Smooth muscle cell (in vitro differentiated cells): Measurements from ENCODE around the gene ELMO1. TPM values are rescaled to one million over a fixed set of nuclear protein-coding genes. Genes with fewer than 3 reads are reported as not detected.

Experiments
- DNase-seq: peaks from one replicate; lab custom pipeline; 2025; ENCODE audit not compliant: unreplicated experiment; lab: John Stamatoyannopoulos, UW
- H2AFZ ChIP-seq: fragments of 200-600 bp; sonication (generic); 2 replicates; pipeline ENCODE4 v1.6.0; 2016; ENCODE audit warnings: antibody characterized with exemption, low read depth, mild to moderate bottlenecking
- H3F3A ChIP-seq: fragments of 200-600 bp; sonication (generic); 2 replicates; pipeline ENCODE4 v1.6.0; 2017; ENCODE audit warnings: antibody characterized with exemption, low read depth
- H3K27ac ChIP-seq: fragments of 200-600 bp; sonication (generic); 2 replicates; pipeline ENCODE4 v1.5.1; 2016; ENCODE audit warnings: low read depth, mild to moderate bottlenecking
- H3K27me3 ChIP-seq: fragments of 200-600 bp; sonication (generic); 2 replicates; pipeline ENCODE4 v1.6.1; 2016; ENCODE audit warnings: low read depth, mild to moderate bottlenecking
- H3K36me3 ChIP-seq: fragments of 200-600 bp; sonication (generic); 2 replicates; pipeline ENCODE4 v1.5.1; 2016; ENCODE audit warnings: low read depth
- H3K4me1 ChIP-seq: fragments of 200-600 bp; sonication (generic); 2 replicates; pipeline ENCODE4 v1.5.1; 2016; ENCODE audit warnings: low read depth
- H3K4me2 ChIP-seq: fragments of 200-600 bp; sonication (generic); 2 replicates; pipeline ENCODE4 v1.6.0; 2016; ENCODE audit warnings: mild to moderate bottlenecking
- H3K4me3 ChIP-seq: fragments of 200-600 bp; sonication (generic); 2 replicates; pipeline ENCODE4 v1.5.1; 2016; ENCODE audit warnings: mild to moderate bottlenecking
- H3K79me2 ChIP-seq: fragments of 200-600 bp; sonication (generic); 2 replicates; pipeline ENCODE4 v1.6.0; 2016; ENCODE audit warnings: low read depth, mild to moderate bottlenecking
- H3K9ac ChIP-seq: fragments of 200-600 bp; sonication (generic); 2 replicates; pipeline ENCODE4 v1.6.0; 2016; ENCODE audit warnings: low read depth
- H3K9me3 ChIP-seq: fragments of 200-600 bp; sonication (generic); replicated peaks from 2 replicates; pipeline ENCODE4 v1.5.1; 2016; ENCODE audit warnings: low read depth
- H4K20me1 ChIP-seq: fragments of 200-600 bp; sonication (generic); 2 replicates; pipeline ENCODE4 v1.6.0; 2016; ENCODE audit warnings: low read depth
- WGBS: methylation state at CpG from one replicate; pipeline ENCODE4 v1.1.7; 2016; ENCODE audit warnings: low lambda C conversion rate; 5-methylcytosine and 5-hydroxymethylcytosine counted together
- polyA plus RNA-seq: library from polyadenylated mRNA; unstranded; fragments of >200 nt; fragmentation: Nextera tagmentation; extraction: Ambion mirVana; gene quantifications from 2 replicates; pipeline ENCODE4 v1.2.1, GENCODE V29; 2016
- total RNA-seq: library from RNA; depleted of rRNA; stranded (reverse); fragments of >200 nt; gene quantifications from 2 replicates; pipeline ENCODE4 v1.2.3, GENCODE V29; 2014
- TF ChIP-seq, protein P1 (sequence below): fragments of 200-600 bp; sonication (generic); IDR thresholded peaks from 2 replicates; pipeline ENCODE4 v1.5.1; 2017; ENCODE audit warnings: borderline replicate concordance, mild to moderate bottlenecking, antibody characterized with exemption; ENCODE audit not compliant: insufficient read depth, poor library complexity, severe bottlenecking

The ELMO1 gene
- total and polyA plus RNA-seq, 2 experiments from 2014 or later = 8.2 to 36.0 TPM

DNA sequence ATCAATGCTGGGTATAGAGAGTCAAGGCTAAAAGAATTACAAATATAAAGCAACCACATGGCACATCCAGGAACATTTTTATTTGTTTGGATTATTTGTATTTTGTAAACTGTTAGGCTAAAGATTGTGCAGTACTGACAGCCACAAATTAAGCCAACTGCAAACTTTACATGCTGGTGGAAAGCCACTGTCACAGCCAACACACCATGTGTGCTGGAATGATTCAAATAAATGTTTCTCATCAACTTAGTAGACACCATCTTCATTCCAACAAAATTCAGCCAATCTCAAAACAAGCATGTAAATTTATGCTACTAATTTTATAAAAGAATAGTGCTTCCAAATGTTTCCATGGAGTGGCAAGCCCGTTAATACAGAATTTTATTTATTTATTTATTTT, 211.8 kb downstream of the ELMO1 start:
- no peaks in the 10 kb centered on the region for H3K4me1 ChIP-seq
- no peaks in the 10 kb centered on the region for H3K9me3 ChIP-seq
- no peaks in the 10 kb centered on the region for H3K79me2 ChIP-seq
- TF ChIP-seq, protein P1, sequence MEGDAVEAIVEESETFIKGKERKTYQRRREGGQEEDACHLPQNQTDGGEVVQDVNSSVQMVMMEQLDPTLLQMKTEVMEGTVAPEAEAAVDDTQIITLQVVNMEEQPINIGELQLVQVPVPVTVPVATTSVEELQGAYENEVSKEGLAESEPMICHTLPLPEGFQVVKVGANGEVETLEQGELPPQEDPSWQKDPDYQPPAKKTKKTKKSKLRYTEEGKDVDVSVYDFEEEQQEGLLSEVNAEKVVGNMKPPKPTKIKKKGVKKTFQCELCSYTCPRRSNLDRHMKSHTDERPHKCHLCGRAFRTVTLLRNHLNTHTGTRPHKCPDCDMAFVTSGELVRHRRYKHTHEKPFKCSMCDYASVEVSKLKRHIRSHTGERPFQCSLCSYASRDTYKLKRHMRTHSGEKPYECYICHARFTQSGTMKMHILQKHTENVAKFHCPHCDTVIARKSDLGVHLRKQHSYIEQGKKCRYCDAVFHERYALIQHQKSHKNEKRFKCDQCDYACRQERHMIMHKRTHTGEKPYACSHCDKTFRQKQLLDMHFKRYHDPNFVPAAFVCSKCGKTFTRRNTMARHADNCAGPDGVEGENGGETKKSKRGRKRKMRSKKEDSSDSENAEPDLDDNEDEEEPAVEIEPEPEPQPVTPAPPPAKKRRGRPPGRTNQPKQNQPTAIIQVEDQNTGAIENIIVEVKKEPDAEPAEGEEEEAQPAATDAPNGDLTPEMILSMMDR = no peak
- no peaks in the 10 kb centered on the region for H3K36me3 ChIP-seq
- no peaks in the 10 kb centered on the region for H3F3A ChIP-seq
- no peaks in the 10 kb centered on the region for H4K20me1 ChIP-seq
- H3K9ac ChIP-seq = no peak overlapping the region
- no peak overlapping the region for H3K27ac ChIP-seq
- H2AFZ ChIP-seq = no peak overlapping the region
- H3K27me3 ChIP-seq = no peaks in the 10 kb centered on the region
- no peak overlapping the region for H3K4me3 ChIP-seq
- DNase-seq = no peak
- WGBS = 96% methylated on average over 1 of the region's 1 CpG
- H3K4me2 ChIP-seq = no peak overlapping the region

DNA sequence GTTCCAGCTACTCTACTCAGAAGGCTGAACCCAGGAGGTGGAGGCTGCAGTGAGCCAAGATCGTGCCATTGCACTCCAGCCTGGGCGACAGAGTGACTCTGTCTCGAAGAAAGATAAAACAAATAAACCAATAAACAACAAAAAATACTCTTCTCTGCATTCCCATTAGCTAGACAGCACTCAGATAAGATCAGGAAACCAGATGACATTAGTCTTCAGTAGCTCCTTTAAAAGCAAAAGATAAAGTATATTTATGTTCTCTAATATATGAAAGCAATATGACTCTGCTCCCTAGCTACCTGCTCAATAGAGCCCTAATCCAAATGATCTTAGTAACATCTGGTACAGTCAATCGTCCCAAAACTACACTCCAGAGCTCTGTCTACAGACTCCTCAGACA, 212.9 kb downstream of the ELMO1 start:
- Histone ChIP-seq H3K27me3 (no peaks in the 10 kb centered on the region), H2AFZ (no peak overlapping the region)
- WGBS = 74% methylated on average over 4 of the region's 4 CpGs

DNA sequence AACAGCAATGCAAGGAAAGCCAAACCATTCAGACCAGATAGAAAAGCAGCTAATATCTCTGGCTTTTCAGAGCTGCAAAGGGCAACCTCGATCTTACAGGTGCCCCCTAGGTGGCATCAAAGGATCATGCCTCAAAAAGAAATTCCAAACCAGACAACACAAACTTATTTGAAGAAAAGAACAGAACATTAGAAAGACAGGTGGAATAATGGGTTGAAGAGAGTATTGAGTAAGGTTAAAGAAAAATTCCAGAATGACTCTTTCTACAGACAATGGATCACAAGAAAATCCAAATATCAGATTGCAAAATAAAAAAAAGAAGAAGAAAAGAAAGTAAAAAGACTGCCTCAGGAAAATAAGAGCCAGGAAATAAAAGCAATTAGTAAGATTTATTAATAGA, 213.7 kb downstream of the ELMO1 start:
- H3K27me3 ChIP-seq = no peaks in the 10 kb centered on the region
- no peaks in the 10 kb centered on the region for H3K4me1 ChIP-seq
- no peaks in the 10 kb centered on the region for H3K79me2 ChIP-seq
- H3K9me3 ChIP-seq = no peaks in the 10 kb centered on the region
- no peak overlapping the region for H3K4me3 ChIP-seq
- no peak overlapping the region for H2AFZ ChIP-seq
- WGBS = 30% methylated on average over 1 of the region's 1 CpG
- TF ChIP-seq, protein P1 = peak; percentile 66
- no peaks in the 10 kb centered on the region for H3F3A ChIP-seq
- H3K27ac ChIP-seq = no peak overlapping the region
- H3K9ac ChIP-seq = no peak overlapping the region
- H4K20me1 ChIP-seq = no peaks in the 10 kb centered on the region
- H3K36me3 ChIP-seq = no peaks in the 10 kb centered on the region
- no peak for DNase-seq
- no peak overlapping the region for H3K4me2 ChIP-seq

More for the DNA sequence above, 212.9 kb downstream of the ELMO1 start:
- DNase-seq = no peak
- H3F3A ChIP-seq = no peaks in the 10 kb centered on the region
- no peaks in the 10 kb centered on the region for H3K4me1 ChIP-seq
- H3K36me3 ChIP-seq = no peaks in the 10 kb centered on the region
- no peaks in the 10 kb centered on the region for H3K9me3 ChIP-seq
- H3K27ac ChIP-seq = no peak overlapping the region
- no peaks in the 10 kb centered on the region for H4K20me1 ChIP-seq
- TF ChIP-seq, protein P1 = no peak
- no peak overlapping the region for H3K4me2 ChIP-seq
- H3K4me3 ChIP-seq = no peak overlapping the region
- H3K9ac ChIP-seq = no peak overlapping the region
- no peaks in the 10 kb centered on the region for H3K79me2 ChIP-seq

DNA sequence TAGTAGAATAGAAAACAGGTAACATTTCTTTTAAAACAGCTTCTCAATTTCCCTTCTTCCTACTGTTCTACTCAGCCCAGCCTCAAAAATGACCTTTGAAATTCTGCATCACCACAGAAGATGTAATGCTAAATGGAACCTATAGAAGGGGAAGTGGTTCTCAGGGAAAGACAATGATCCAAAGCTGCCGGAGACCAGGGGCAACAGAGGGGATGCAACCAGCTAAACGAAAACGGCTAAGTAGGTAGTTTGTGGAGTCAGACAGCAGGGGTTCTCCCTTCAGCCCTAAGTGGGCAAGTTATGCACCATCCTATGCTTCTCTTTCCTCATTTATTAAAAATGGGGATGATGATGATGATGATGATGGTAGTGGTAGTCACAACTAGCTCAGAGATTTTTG, 214.3 kb downstream of the ELMO1 start:
- WGBS = 78% methylated on average over 3 of the region's 3 CpGs
- H3K4me2 ChIP-seq = no peak overlapping the region
- H3F3A ChIP-seq = no peaks in the 10 kb centered on the region
- DNase-seq = no peak
- no peaks in the 10 kb centered on the region for H4K20me1 ChIP-seq
- TF ChIP-seq, protein P1 = no peak
- no peak overlapping the region for H2AFZ ChIP-seq
- H3K9me3 ChIP-seq = no peaks in the 10 kb centered on the region
- H3K27ac ChIP-seq = no peak overlapping the region
- no peaks in the 10 kb centered on the region for H3K27me3 ChIP-seq
- no peak overlapping the region for H3K4me3 ChIP-seq
- H3K9ac ChIP-seq = no peak overlapping the region
- H3K36me3 ChIP-seq = no peaks in the 10 kb centered on the region
- H3K79me2 ChIP-seq = no peaks in the 10 kb centered on the region
- no peaks in the 10 kb centered on the region for H3K4me1 ChIP-seq
